Vagina (tissue), 2 donors: ENCODE data around the gene PLEKHG4B.

Experiments used
- POLR2A ChIP-seq, 2 donors: fragments of 450-650 bp; IDR thresholded peaks; one replicate each; pipeline ENCODE4 v1.6.1; 2017; ENCODE audit warnings: antibody characterized with exemption in 2 of 2, mild to moderate bottlenecking in 2 of 2, moderate library complexity in 2 of 2
- TF ChIP-seq, protein P1 (sequence below), 3 experiments: fragments of 450-650 bp in 2 of 3; fragments of 200-600 bp in 1 of 3; sonication (generic) in 1 of 3; IDR thresholded peaks; one replicate each; pipeline ENCODE4 v1.5.1; 2017 to 2019; ENCODE audit warnings: antibody characterized with exemption in 3 of 3, mild to moderate bottlenecking in 2 of 3, moderate library complexity in 2 of 3

DNA sequence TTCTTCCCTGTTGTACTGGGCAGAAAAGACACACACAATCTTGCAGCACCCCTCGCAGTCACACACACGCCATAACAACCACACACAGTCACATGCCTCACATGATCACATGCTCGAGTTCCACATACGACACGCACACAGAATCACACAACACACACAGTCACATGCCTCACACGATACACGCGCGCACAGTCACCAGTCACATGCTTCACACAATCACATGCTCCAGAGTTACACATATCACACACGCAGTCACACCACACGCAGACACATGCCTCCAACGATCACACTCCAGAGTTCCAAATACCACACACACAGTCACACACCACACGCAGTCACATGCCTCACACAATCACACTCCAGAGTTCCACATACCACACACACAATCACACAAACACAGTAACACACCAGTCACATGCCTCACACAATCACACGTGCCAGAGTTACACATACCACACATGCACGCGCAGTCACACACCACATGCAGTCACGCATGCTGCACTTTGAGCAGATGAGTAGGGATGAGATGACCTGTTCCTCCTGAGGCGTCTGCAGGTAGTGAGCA lies 50.4 kb downstream of the PLEKHG4B start:
- no peak for TF ChIP-seq POLR2A (IDR thresholded peaks at IDR 0.05)
- TF ChIP-seq, protein P1, sequence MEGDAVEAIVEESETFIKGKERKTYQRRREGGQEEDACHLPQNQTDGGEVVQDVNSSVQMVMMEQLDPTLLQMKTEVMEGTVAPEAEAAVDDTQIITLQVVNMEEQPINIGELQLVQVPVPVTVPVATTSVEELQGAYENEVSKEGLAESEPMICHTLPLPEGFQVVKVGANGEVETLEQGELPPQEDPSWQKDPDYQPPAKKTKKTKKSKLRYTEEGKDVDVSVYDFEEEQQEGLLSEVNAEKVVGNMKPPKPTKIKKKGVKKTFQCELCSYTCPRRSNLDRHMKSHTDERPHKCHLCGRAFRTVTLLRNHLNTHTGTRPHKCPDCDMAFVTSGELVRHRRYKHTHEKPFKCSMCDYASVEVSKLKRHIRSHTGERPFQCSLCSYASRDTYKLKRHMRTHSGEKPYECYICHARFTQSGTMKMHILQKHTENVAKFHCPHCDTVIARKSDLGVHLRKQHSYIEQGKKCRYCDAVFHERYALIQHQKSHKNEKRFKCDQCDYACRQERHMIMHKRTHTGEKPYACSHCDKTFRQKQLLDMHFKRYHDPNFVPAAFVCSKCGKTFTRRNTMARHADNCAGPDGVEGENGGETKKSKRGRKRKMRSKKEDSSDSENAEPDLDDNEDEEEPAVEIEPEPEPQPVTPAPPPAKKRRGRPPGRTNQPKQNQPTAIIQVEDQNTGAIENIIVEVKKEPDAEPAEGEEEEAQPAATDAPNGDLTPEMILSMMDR (IDR thresholded peaks at IDR 0.05) = no peak
